Cardiac muscle cell (in vitro differentiated cells and primary cell): Measurements from ENCODE around the gene ZFAND3. TPM values are rescaled to one million over a fixed set of nuclear protein-coding genes. Genes with fewer than 3 reads are reported as not detected.

ENCODE experiments used
- DNase-seq, 2 donors: peaks; one replicate each; pipeline versions ENCODE4 v3.0.0 to v3.0.0-alpha.2; 2010 to 2017; ENCODE audit warnings: low read depth in 1 of 2, low spot score in 1 of 2
- H3K27ac ChIP-seq: fragments of 200-600 bp; sonication (generic); 2 replicates; pipeline ENCODE4 v1.5.1; 2016
- H3K27me3 ChIP-seq: fragments of 200-600 bp; sonication (generic); 2 replicates; pipeline ENCODE4 v1.6.0; 2016; ENCODE audit warnings: control low read depth
- H3K36me3 ChIP-seq: fragments of 200-600 bp; sonication (generic); 2 replicates; pipeline ENCODE4 v1.5.1; 2016; ENCODE audit warnings: control low read depth
- H3K4me1 ChIP-seq: fragments of 200-600 bp; sonication (generic); 2 replicates; pipeline ENCODE4 v1.8.1; 2017; ENCODE audit warnings: low read depth, mild to moderate bottlenecking, mixed run types
- H3K4me3 ChIP-seq: fragments of 200-600 bp; sonication (generic); 2 replicates; pipeline ENCODE4 v1.5.1; 2016; ENCODE audit warnings: mild to moderate bottlenecking
- H3K9me3 ChIP-seq: fragments of 200-600 bp; sonication (generic); 2 replicates; pipeline ENCODE4 v1.5.1; 2017; ENCODE audit warnings: low read depth, mild to moderate bottlenecking, control low read depth
- polyA plus RNA-seq: library from polyadenylated mRNA; unstranded; fragments of >200 nt; fragmentation: Nextera tagmentation; extraction: Ambion mirVana; gene quantifications from 2 replicates; pipeline ENCODE4 v1.2.1, GENCODE V29; 2016
- total RNA-seq: library from RNA; depleted of rRNA; stranded (reverse); fragments of >200 nt; gene quantifications from 2 replicates; pipeline ENCODE4 v1.2.3, GENCODE V29; 2016
- TF ChIP-seq, protein P1 (sequence below): IDR thresholded peaks from 2 replicates; pipeline ENCODE4 v1.5.1; 2012; ENCODE audit warnings: low read depth, mild to moderate bottlenecking, low read length

The ZFAND3 gene
- total and polyA plus RNA-seq, 2 experiments from 2014 or later = 49.9 to 68.0 TPM

DNA sequence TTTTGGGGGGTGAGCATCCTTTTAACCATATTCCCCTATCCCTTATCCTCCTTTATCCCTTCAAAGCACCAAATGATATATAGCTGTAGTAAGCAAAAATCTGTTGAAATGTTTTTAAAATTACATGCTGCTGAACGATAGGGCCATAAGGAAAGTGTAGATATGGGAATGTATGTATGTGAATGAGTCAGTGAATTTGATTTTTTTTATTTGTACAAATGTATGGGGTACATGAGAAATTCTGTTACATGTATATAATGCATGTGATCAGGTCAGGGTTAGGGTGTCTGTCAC lies 327.2 kb downstream of the ZFAND3 start:
- peaks cover 12% of the 10 kb centered on the region for H3K4me1 ChIP-seq

DNA sequence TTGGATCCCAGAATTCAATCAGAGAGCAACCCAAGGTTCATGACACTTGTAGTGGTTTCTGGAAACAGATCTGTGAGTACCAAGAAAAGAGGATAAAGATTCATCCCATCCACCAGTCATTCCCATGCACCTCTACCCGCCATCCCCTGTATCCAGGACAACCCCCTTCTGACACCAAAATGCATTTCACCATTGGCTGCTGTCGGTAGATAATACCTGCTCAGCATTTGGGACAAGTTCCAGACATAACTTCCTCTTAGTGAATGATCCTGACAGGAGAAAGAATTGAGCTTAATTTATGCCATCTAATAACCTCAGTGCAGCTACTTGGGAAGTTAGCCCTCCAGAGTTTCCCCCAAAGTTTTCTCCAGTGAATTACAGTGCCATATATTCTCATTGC lies 329.1 kb downstream of the ZFAND3 start:
- no peak overlapping the region for H3K27ac ChIP-seq
- TF ChIP-seq, protein P1, sequence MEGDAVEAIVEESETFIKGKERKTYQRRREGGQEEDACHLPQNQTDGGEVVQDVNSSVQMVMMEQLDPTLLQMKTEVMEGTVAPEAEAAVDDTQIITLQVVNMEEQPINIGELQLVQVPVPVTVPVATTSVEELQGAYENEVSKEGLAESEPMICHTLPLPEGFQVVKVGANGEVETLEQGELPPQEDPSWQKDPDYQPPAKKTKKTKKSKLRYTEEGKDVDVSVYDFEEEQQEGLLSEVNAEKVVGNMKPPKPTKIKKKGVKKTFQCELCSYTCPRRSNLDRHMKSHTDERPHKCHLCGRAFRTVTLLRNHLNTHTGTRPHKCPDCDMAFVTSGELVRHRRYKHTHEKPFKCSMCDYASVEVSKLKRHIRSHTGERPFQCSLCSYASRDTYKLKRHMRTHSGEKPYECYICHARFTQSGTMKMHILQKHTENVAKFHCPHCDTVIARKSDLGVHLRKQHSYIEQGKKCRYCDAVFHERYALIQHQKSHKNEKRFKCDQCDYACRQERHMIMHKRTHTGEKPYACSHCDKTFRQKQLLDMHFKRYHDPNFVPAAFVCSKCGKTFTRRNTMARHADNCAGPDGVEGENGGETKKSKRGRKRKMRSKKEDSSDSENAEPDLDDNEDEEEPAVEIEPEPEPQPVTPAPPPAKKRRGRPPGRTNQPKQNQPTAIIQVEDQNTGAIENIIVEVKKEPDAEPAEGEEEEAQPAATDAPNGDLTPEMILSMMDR = no peak
- peaks cover 2% of the 10 kb centered on the region for H3K36me3 ChIP-seq
- no peaks in the 10 kb centered on the region for H3K9me3 ChIP-seq
- peaks cover 2% of the 10 kb centered on the region for H3K4me1 ChIP-seq
- no peak overlapping the region for H3K4me3 ChIP-seq
- H3K27me3 ChIP-seq = no peaks in the 10 kb centered on the region
- no peak for DNase-seq

More for the DNA sequence above, 327.2 kb downstream of the ZFAND3 start:
- no peaks in the 10 kb centered on the region for H3K27me3 ChIP-seq
- TF ChIP-seq, protein P1 = no peak
- no peaks in the 10 kb centered on the region for H3K9me3 ChIP-seq
- H3K27ac ChIP-seq = no peak overlapping the region
- DNase-seq = no peak
- no peaks in the 10 kb centered on the region for H3K36me3 ChIP-seq
- H3K4me3 ChIP-seq = no peak overlapping the region

DNA sequence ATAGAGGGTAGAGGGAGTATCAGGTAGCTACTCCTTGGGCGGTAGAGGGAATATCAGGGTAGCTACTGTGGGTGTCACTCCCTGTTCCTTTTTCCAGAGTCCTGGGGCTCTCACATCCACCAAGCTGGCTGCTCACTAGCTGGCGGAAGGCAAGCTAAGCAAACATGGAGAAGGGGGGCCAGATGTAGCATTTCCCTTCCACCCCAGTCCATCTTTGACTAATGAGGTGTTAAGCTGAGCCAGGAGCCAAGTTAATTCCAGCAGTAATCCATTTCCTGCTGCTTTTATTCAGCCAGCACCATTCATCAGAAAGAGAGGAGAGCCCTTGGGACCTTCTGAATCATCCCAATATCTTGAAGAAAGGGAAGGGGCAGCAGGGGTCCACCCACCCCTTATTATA lies 330.0 kb downstream of the ZFAND3 start:
- no peak overlapping the region for H3K4me3 ChIP-seq
- DNase-seq = no peak
- no peaks in the 10 kb centered on the region for H3K4me1 ChIP-seq
- H3K27ac ChIP-seq = no peak overlapping the region
- TF ChIP-seq, protein P1 = no peak
- peaks cover 2% of the 10 kb centered on the region for H3K36me3 ChIP-seq
- no peaks in the 10 kb centered on the region for H3K27me3 ChIP-seq
- no peaks in the 10 kb centered on the region for H3K9me3 ChIP-seq

DNA sequence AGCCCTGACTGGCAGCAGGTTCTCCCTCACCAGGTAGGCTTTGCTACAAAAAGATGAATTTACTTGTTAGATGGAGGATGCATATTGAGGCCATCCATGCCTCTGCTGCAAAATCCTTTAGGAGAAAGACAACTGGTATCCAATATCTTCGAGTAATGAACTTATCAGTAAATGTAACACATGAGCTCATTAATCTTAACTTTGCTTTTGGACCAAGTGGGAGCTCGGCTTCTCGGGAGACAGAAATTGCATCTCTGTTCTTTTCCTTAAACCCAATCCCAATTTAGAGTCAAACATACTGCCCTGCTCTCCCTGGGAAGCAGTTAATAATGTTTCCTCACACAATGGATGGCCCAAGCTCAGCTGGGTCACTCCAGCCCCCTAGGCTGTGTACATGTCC lies 330.5 kb downstream of the ZFAND3 start:
- Histone ChIP-seq H3K9me3 (no peaks in the 10 kb centered on the region), H3K4me1 (no peaks in the 10 kb centered on the region), H3K36me3 (peaks cover 2% of the 10 kb centered on the region), H3K4me3 (no peak overlapping the region), H3K27ac (no peak overlapping the region), H3K27me3 (no peaks in the 10 kb centered on the region)
- TF ChIP-seq, protein P1 = no peak
- no peak for DNase-seq

DNA sequence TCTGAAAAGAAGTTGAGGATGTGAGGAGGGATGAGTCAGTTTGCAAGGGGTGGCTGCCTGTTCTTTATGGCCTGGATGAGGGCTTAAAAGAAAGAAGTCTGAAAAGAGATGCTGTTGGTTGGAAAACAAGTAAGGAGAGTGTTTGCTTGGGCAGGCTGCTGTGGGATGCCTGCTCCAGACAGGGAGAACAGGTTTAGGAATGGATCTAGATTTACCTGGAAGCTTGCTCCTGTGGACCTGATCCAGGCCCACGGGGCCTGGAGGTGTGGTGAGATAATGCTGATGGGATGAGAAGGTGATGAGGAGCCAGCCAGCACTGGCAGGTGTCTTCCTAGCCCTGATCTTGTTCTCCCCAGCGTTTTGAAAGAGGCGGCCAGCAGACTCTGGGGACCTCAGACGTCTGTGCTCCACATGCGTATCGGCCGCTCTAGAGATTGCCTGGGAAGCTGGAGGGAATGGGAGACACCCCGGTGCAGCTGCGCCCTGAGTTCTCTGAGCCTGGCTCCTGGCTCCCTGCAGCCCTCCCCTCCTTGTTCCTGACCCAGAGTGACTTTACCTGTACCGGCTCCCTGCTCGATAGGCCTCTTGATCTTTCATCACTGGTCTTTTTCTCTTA lies 331.3 kb downstream of the ZFAND3 start:
- Histone ChIP-seq H3K27ac (no peak overlapping the region), H3K36me3 (peaks cover 2% of the 10 kb centered on the region), H3K4me3 (no peak overlapping the region), H3K9me3 (no peaks in the 10 kb centered on the region), H3K4me1 (no peaks in the 10 kb centered on the region), H3K27me3 (no peaks in the 10 kb centered on the region)
- TF ChIP-seq, protein P1 = no peak
- DNase-seq = no peak
